Esophagus muscularis mucosa (tissue), 4 donors: ENCODE measurements around the gene NRCAM. TPM values are rescaled to one million over a fixed set of nuclear protein-coding genes. Genes with fewer than 3 reads are reported as not detected.
A peak's percentile ranks its signal among the peaks of the same experiment; 100 is the strongest.

Experiments used
- DNase-seq: peaks from one replicate; pipeline ENCODE4 v3.0.0-alpha.2; 2017; ENCODE audit errors: extremely low spot score
- H3K27ac ChIP-seq, 4 donors: fragments of 200-600 bp; sonication (generic); replicated peaks in 1 of 4; 1 replicate in 3 of 4; 2 replicates in 1 of 4; pipeline ENCODE4 v1.5.1; 2016 to 2019; ENCODE audit warnings: mild to moderate bottlenecking in 1 of 4
- H3K27me3 ChIP-seq, 4 donors: fragments of 200-600 bp; sonication (generic); one replicate each; pipeline versions ENCODE4 v1.5.1 to v1.6.0; 2016 to 2019
- H3K36me3 ChIP-seq, 4 donors: fragments of 200-600 bp; sonication (generic); one replicate each; pipeline ENCODE4 v1.5.1; 2016 to 2019
- H3K4me1 ChIP-seq, 4 donors: fragments of 200-600 bp; sonication (generic); one replicate each; pipeline ENCODE4 v1.5.1; 2016 to 2019
- H3K4me3 ChIP-seq, 4 donors: fragments of 200-600 bp; sonication (generic); 1 replicate in 2 of 4; 2 replicates in 2 of 4; pipeline ENCODE4 v1.5.1; 2016 to 2019; ENCODE audit warnings: mild to moderate bottlenecking in 4 of 4, moderate library complexity in 1 of 4
- H3K9me3 ChIP-seq, 4 donors: fragments of 200-600 bp; sonication (generic); 1 replicate in 3 of 4; 2 replicates in 1 of 4; pipeline ENCODE4 v1.5.1; 2016 to 2019
- CTCF ChIP-seq, 3 experiments: fragments of 200-600 bp in 2 of 3; fragments of 450-650 bp in 1 of 3; sonication (generic) in 2 of 3; IDR thresholded peaks; one replicate each; pipeline ENCODE4 v1.5.1; 2017 to 2019; ENCODE audit warnings: antibody characterized with exemption in 3 of 3, mild to moderate bottlenecking in 2 of 3, moderate library complexity in 1 of 3
- EP300 ChIP-seq: sonication (generic); formaldehyde crosslinking; IDR thresholded peaks from one replicate; pipeline ENCODE4 v1.6.1; 2017; ENCODE audit warnings: antibody characterized with exemption
- POLR2A ChIP-seq: fragments of 450-650 bp; IDR thresholded peaks from one replicate; pipeline ENCODE4 v1.6.1; 2017; ENCODE audit warnings: antibody characterized with exemption, moderate library complexity, mild to moderate bottlenecking, low read depth
- POLR2AphosphoS5 ChIP-seq, 2 donors: sonication (generic); formaldehyde crosslinking; IDR thresholded peaks; one replicate each; pipeline ENCODE4 v1.6.1; 2017; ENCODE audit warnings: antibody characterized with exemption in 2 of 2
- WGBS: methylation state at CpG from one replicate; pipeline ENCODE4 v1.1.5; 2018; 5-methylcytosine and 5-hydroxymethylcytosine counted together
- intact Hi-C: fragments of 100-400 bp; cut with DNase I; formaldehyde crosslinking; loops from one replicate; pipeline ENCODE4 v1.15.1; 2023
- total RNA-seq, 4 donors: library from RNA; depleted of rRNA; stranded (reverse); fragments of >200 nt; gene quantifications; one replicate each; pipeline versions ENCODE4 v1.1.0 to v1.2.1, GENCODE V29; 2016

NRCAM gene
- total RNA-seq, 4 donors from 2014 or later = 2.9 to 5.2 (median 3.3) TPM

- DNase-seq = no peak
- peaks cover 5 to 14% (median 11%) of the 10 kb centered on the region in 4 donors for H3K4me1 ChIP-seq
- no peaks in the 10 kb centered on the region for H3K36me3 ChIP-seq
- H3K9me3 ChIP-seq = no peaks in the 10 kb centered on the region
- H3K27me3 ChIP-seq = peaks cover 0 to 38% (median 15%) of the 10 kb centered on the region in 4 donors
- 100% methylated on average over 1 of the region's 1 CpG for WGBS
- H3K4me3 ChIP-seq = no peak overlapping the region
- intact Hi-C loops = no loop called here
- H3K27ac ChIP-seq = no peak overlapping the region
- TF ChIP-seq POLR2AphosphoS5 (IDR thresholded peaks at IDR 0.05) (no peak), POLR2A (no peak), CTCF (IDR thresholded peaks at IDR 0.05) (no peak), EP300 (no peak)
Measured at GRCh38 chr7:108460964-108461363, 4.7 kb upstream of the NRCAM start.

GRCh38 chr7:108459922-108460551 is 3.8 kb upstream of the NRCAM start:
- Histone ChIP-seq H3K36me3 (no peaks in the 10 kb centered on the region), H3K9me3 (no peaks in the 10 kb centered on the region), H3K4me3 (no peak overlapping the region), H3K27me3 (peaks cover 0 to 47% (median 23%) of the 10 kb centered on the region in 4 donors), H3K4me1 (peaks cover 14 to 24% (median 20%) of the 10 kb centered on the region in 4 donors), H3K27ac (no peak overlapping the region)
- DNase-seq = no peak
- intact Hi-C loops = no loop called here
- peak; percentile 6 to 30 (median 13) for TF ChIP-seq CTCF (IDR thresholded peaks at IDR 0.05)
- TF ChIP-seq POLR2AphosphoS5 (IDR thresholded peaks at IDR 0.05) = no peak
- WGBS = 48% methylated on average over 3 of the region's 3 CpGs

- Histone ChIP-seq H3K27ac (no peak overlapping the region), H3K4me3 (no peak overlapping the region), H3K4me1 (peaks cover 18 to 30% (median 26%) of the 10 kb centered on the region in 4 donors), H3K36me3 (no peaks in the 10 kb centered on the region), H3K27me3 (peaks cover 0 to 68% (median 33%) of the 10 kb centered on the region in 4 donors), H3K9me3 (no peaks in the 10 kb centered on the region)
- DNase-seq = no peak
- intact Hi-C loops = no loop called here
- no peak for TF ChIP-seq EP300
- no peak for TF ChIP-seq POLR2A
- TF ChIP-seq POLR2AphosphoS5 (IDR thresholded peaks at IDR 0.05) = no peak
- TF ChIP-seq CTCF (IDR thresholded peaks at IDR 0.05) = no peak
Measured at GRCh38 chr7:108457871-108458270, 1.6 kb upstream of the NRCAM start.

GRCh38 chr7:108456845-108457540 is 757 bp upstream of the NRCAM start:
- Histone ChIP-seq H3K27ac (no peak overlapping the region), H3K27me3 (peaks cover 0 to 76% (median 35%) of the 10 kb centered on the region in 4 donors)
- 20% methylated on average over 19 of the region's 19 CpGs for WGBS

More at GRCh38 chr7:108456845-108457540, 757 bp upstream of the NRCAM start:
- peaks cover 18 to 30% (median 26%) of the 10 kb centered on the region in 4 donors for H3K4me1 ChIP-seq
- no peaks in the 10 kb centered on the region for H3K9me3 ChIP-seq
- TF ChIP-seq POLR2A = no peak
- TF ChIP-seq EP300 = no peak
- no peak for TF ChIP-seq POLR2AphosphoS5 (IDR thresholded peaks at IDR 0.05)
- TF ChIP-seq CTCF (IDR thresholded peaks at IDR 0.05) = no peak
- H3K4me3 ChIP-seq = peak overlapping the region; percentile 53 to 63 (median 55)
- no peaks in the 10 kb centered on the region for H3K36me3 ChIP-seq
- intact Hi-C loops = no loop called here
- DNase-seq = no peak
